ENCODE measurements around the gene CPNE4. TPM values are rescaled to one million over a fixed set of nuclear protein-coding genes. Genes with fewer than 3 reads are reported as not detected.

The CPNE4 gene
- total RNA-seq, 1 donor from 2014 or later = not detected

GRCh38 chr3:131540821-131541220, 494.0 kb downstream of the CPNE4 start:
- DNase-seq (ENCODE audit: extremely low spot score, unreplicated experiment) = no peak
- H3K4me3 Mint-ChIP-seq (ENCODE audit: unreplicated experiment) = no peak overlapping the region
- H3K27ac Mint-ChIP-seq (ENCODE audit: unreplicated experiment) = no peak overlapping the region
- no peaks in the 10 kb centered on the region for H3K36me3 Mint-ChIP-seq (ENCODE audit: unreplicated experiment)
- peaks cover 3% of the 10 kb centered on the region for H3K27me3 Mint-ChIP-seq (ENCODE audit: unreplicated experiment)
- no peaks in the 10 kb centered on the region for H3K9me3 Mint-ChIP-seq (ENCODE audit: unreplicated experiment)
- TF ChIP-seq CTCF (IDR thresholded peaks at IDR 0.05) = no peak
- H3K4me1 Mint-ChIP-seq (ENCODE audit: unreplicated experiment) = no peaks in the 10 kb centered on the region

GRCh38 chr3:131540143-131540542, 494.7 kb downstream of the CPNE4 start:
- no peak overlapping the region for H3K4me3 Mint-ChIP-seq (ENCODE audit: unreplicated experiment)
- H3K9me3 Mint-ChIP-seq (ENCODE audit: unreplicated experiment) = no peaks in the 10 kb centered on the region
- no peak for TF ChIP-seq CTCF (IDR thresholded peaks at IDR 0.05)
- no peaks in the 10 kb centered on the region for H3K36me3 Mint-ChIP-seq (ENCODE audit: unreplicated experiment)
- no peak for DNase-seq (ENCODE audit: extremely low spot score, unreplicated experiment)
- no peak overlapping the region for H3K27ac Mint-ChIP-seq (ENCODE audit: unreplicated experiment)
- no peaks in the 10 kb centered on the region for H3K4me1 Mint-ChIP-seq (ENCODE audit: unreplicated experiment)
- peaks cover 3% of the 10 kb centered on the region for H3K27me3 Mint-ChIP-seq (ENCODE audit: unreplicated experiment)

GRCh38 chr3:131538968-131539367, 495.8 kb downstream of the CPNE4 start:
- Mint-ChIP-seq H3K9me3 (ENCODE audit: unreplicated experiment) (no peaks in the 10 kb centered on the region), H3K27me3 (ENCODE audit: unreplicated experiment) (peaks cover 2% of the 10 kb centered on the region), H3K4me3 (ENCODE audit: unreplicated experiment) (no peak overlapping the region), H3K4me1 (ENCODE audit: unreplicated experiment) (no peaks in the 10 kb centered on the region), H3K27ac (ENCODE audit: unreplicated experiment) (no peak overlapping the region), H3K36me3 (ENCODE audit: unreplicated experiment) (no peaks in the 10 kb centered on the region)
- DNase-seq (ENCODE audit: extremely low spot score, unreplicated experiment) = no peak
- TF ChIP-seq CTCF (IDR thresholded peaks at IDR 0.05) = no peak

GRCh38 chr3:131537531-131537930, 497.3 kb downstream of the CPNE4 start:
- DNase-seq (ENCODE audit: extremely low spot score, unreplicated experiment) = no peak
- H3K27ac Mint-ChIP-seq (ENCODE audit: unreplicated experiment) = no peak overlapping the region
- no peaks in the 10 kb centered on the region for H3K36me3 Mint-ChIP-seq (ENCODE audit: unreplicated experiment)
- no peaks in the 10 kb centered on the region for H3K9me3 Mint-ChIP-seq (ENCODE audit: unreplicated experiment)
- H3K4me1 Mint-ChIP-seq (ENCODE audit: unreplicated experiment) = no peaks in the 10 kb centered on the region
- TF ChIP-seq CTCF (IDR thresholded peaks at IDR 0.05) = no peak
- peaks cover 3% of the 10 kb centered on the region for H3K27me3 Mint-ChIP-seq (ENCODE audit: unreplicated experiment)
- H3K4me3 Mint-ChIP-seq (ENCODE audit: unreplicated experiment) = no peak overlapping the region

- no peak for DNase-seq (ENCODE audit: extremely low spot score, unreplicated experiment)
- TF ChIP-seq CTCF (IDR thresholded peaks at IDR 0.05) = no peak
- Mint-ChIP-seq H3K4me1 (ENCODE audit: unreplicated experiment) (no peaks in the 10 kb centered on the region), H3K27me3 (ENCODE audit: unreplicated experiment) (peaks cover 8% of the 10 kb centered on the region), H3K36me3 (ENCODE audit: unreplicated experiment) (no peaks in the 10 kb centered on the region), H3K27ac (ENCODE audit: unreplicated experiment) (no peak overlapping the region), H3K9me3 (ENCODE audit: unreplicated experiment) (no peaks in the 10 kb centered on the region), H3K4me3 (ENCODE audit: unreplicated experiment) (no peak overlapping the region)
These were observed 499.2 kb downstream of the CPNE4 start for GRCh38 chr3:131535596-131535995.

Measured in osteocyte (in vitro differentiated cells).